ENCODE data around the gene ACBD4.

DNA sequence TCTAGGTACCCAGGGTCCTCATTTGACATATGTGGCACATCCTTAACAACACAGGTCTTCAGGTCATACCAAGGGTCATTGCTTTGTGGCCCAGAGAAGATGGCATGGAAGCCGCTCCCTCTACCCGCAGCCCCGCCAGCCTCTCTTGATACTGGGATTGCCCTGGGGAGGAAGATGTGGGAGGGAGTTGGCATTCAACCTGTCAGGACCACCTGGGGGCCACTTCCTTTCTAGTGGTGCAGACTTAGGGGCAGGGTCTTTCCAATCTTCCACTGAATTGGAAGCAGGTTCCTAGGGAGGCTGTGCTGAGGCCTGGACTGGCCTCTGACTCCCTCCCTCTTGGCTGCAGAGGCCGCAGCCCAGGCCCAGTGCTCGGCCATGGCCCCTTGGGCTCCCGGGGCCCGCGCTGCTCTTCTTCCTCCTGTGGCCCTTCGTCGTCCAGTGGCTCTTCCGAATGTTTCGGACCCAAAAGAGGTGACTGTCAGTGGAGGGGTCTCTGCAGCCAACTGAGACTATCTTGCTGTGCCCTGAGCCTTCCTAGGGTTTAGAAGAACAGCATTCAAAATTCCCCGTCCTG, 7.7 kb downstream of the ACBD4 start:
- TF ChIP-seq, protein P1, sequence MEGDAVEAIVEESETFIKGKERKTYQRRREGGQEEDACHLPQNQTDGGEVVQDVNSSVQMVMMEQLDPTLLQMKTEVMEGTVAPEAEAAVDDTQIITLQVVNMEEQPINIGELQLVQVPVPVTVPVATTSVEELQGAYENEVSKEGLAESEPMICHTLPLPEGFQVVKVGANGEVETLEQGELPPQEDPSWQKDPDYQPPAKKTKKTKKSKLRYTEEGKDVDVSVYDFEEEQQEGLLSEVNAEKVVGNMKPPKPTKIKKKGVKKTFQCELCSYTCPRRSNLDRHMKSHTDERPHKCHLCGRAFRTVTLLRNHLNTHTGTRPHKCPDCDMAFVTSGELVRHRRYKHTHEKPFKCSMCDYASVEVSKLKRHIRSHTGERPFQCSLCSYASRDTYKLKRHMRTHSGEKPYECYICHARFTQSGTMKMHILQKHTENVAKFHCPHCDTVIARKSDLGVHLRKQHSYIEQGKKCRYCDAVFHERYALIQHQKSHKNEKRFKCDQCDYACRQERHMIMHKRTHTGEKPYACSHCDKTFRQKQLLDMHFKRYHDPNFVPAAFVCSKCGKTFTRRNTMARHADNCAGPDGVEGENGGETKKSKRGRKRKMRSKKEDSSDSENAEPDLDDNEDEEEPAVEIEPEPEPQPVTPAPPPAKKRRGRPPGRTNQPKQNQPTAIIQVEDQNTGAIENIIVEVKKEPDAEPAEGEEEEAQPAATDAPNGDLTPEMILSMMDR (IDR thresholded peaks at IDR 0.05), result no peak
- TF ChIP-seq EP300 (IDR thresholded peaks at IDR 0.05), result no peak
